ENCODE results near the gene METTL27. TPM values are rescaled to one million over a fixed set of nuclear protein-coding genes. Genes with fewer than 3 reads are reported as not detected.

METTL27 gene
- total and polyA plus RNA-seq, 2 of the 8 experiments (the other 6 are each of a cell fraction or from before 2014, with no cell fraction given) = 6.2 to 12.0 TPM

GRCh38 chr7:73887762-73888161 is 45.4 kb upstream of the METTL27 start:
- no peak for TF ChIP-seq TAF7 (optimal IDR thresholded peaks at IDR 0.05; ENCODE audit: borderline replicate concordance, low read depth, low read length)
- TF ChIP-seq KDM1A (IDR thresholded peaks at IDR 0.05; ENCODE audit: borderline replicate concordance, low read length) = no peak
- TF ChIP-seq RXRA (IDR thresholded peaks at IDR 0.05; ENCODE audit: insufficient read depth, low read depth, low read length) = no peak
- no peak for TF ChIP-seq CHD1 (IDR thresholded peaks at IDR 0.05; ENCODE audit: low read depth, low read length)
- no peak for TF ChIP-seq SP2 (IDR thresholded peaks at IDR 0.05; ENCODE audit: low read length)
- TF ChIP-seq TAF1 (IDR thresholded peaks at IDR 0.05; ENCODE audit: low read depth, low read length) = no peak
- TF ChIP-seq SIX5 (IDR thresholded peaks at IDR 0.05; ENCODE audit: low read depth, low read length) = no peak
- TF ChIP-seq KDM4A (IDR thresholded peaks at IDR 0.05; ENCODE audit: low read depth, low read length, severe bottlenecking) = no peak
- no peak for TF ChIP-seq TEAD4 (IDR thresholded peaks at IDR 0.05; ENCODE audit: low read depth, low read length)
- H2BK12ac ChIP-seq (ENCODE audit: low read depth, low read length) = no peak overlapping the region
- no peak overlapping the region for H2BK20ac ChIP-seq (ENCODE audit: low read length)
- peaks cover 0 to 4% (median 0%) of the 10 kb centered on the region in 4 experiments; a peak in 3 of 7 replicates for H3K4me1 ChIP-seq (replicated peaks in 1 of 4; ENCODE audit: control insufficient read depth in 3 of 4, insufficient read depth in 4 of 4, low read length in 3 of 4)
- H2BK15ac ChIP-seq (ENCODE audit: low read length) = no peak overlapping the region
- peak overlapping the region; percentile 30 for H4K91ac ChIP-seq (replicated peaks; ENCODE audit: insufficient read length, low read length)
- no peaks in the 10 kb centered on the region for H3K36me3 ChIP-seq (ENCODE audit: control insufficient read depth in 2 of 4, insufficient read depth in 4 of 4, low read length in 3 of 4)
- no peak for FAIRE-seq
- no peaks in the 10 kb centered on the region for H4K20me1 ChIP-seq (replicated peaks in 1 of 2; ENCODE audit: control insufficient read depth in 1 of 2, insufficient read depth in 2 of 2, low read length in 2 of 2)
- H3K56ac ChIP-seq (replicated peaks; ENCODE audit: insufficient read length, low read depth, low read length) = no peak overlapping the region
- no peak overlapping the region for H3K4me3 ChIP-seq (ENCODE audit: extremely low read depth in 1 of 4, insufficient read depth in 2 of 4, low read depth in 3 of 4, low read length in 4 of 4)
- no peak overlapping the region for H2BK5ac ChIP-seq (ENCODE audit: low read depth, low read length)
- no peak overlapping the region for H4K5ac ChIP-seq (ENCODE audit: insufficient read length, low read depth, low read length)
- H2BK120ac ChIP-seq (replicated peaks; ENCODE audit: low read depth, low read length) = no peak overlapping the region
- H3K23me2 ChIP-seq (ENCODE audit: low read depth, low read length) = no peaks in the 10 kb centered on the region
- H3K27ac ChIP-seq (ENCODE audit: low read depth, low read length) = no peak overlapping the region; the same call in 1 of the 2 replicates
- no peak overlapping the region for H3K23ac ChIP-seq (ENCODE audit: insufficient read length)
- H3K9me3 ChIP-seq (ENCODE audit: insufficient read depth in 2 of 2, low read depth in 1 of 2, low read length in 1 of 2) = no peaks in the 10 kb centered on the region
- no peak overlapping the region for H3K14ac ChIP-seq (ENCODE audit: insufficient read length)
- ChIA-PET CTCF (ENCODE audit: partially characterized antibody) (interaction anchor here (0.8 to 1.5 kb wide), 4 partner anchors 14 to 136 kb away, joined by 3 to 6 read pairs (median 4); no protein-coding TSS in a partner anchor), POLR2A (ENCODE audit: partially characterized antibody) (interaction anchor here (0.6 kb wide), 1 partner anchor 302 kb away, joined by 3 read pairs; no protein-coding TSS in a partner anchor)
- no peak overlapping the region for H3K4me2 ChIP-seq (ENCODE audit: insufficient read depth in 1 of 2, low read depth in 2 of 2, low read length in 2 of 2)
- no peak for DNase-seq (ENCODE audit: low read depth in 1 of 2, low spot score in 2 of 2)
- H3K18ac ChIP-seq (ENCODE audit: extremely low read depth, low read length) = no peak overlapping the region; the same call in 1 of the 2 replicates
- no peaks in the 10 kb centered on the region for H3K79me2 ChIP-seq (ENCODE audit: control insufficient read depth in 1 of 2, insufficient read depth in 2 of 2, low read length in 2 of 2)
- H3K27me3 ChIP-seq (replicated peaks in 1 of 4; ENCODE audit: control insufficient read depth in 3 of 4, extremely low read depth in 1 of 4, insufficient read depth in 3 of 4, low read length in 3 of 4) = no peaks in the 10 kb centered on the region
- H3K4ac ChIP-seq (replicated peaks; ENCODE audit: insufficient read length, low read depth, low read length) = no peak overlapping the region
- no peak overlapping the region for H3K9ac ChIP-seq (replicated peaks in 1 of 4; ENCODE audit: extremely low read depth in 1 of 4, low read depth in 3 of 4, low read length in 3 of 4)
- no peak overlapping the region for H4K8ac ChIP-seq (ENCODE audit: extremely low read depth, insufficient read depth, low read length)
- 82% methylated on average over 5 of the region's 5 CpGs; no CpG with 5 or more reads in 1 of the 2 experiments for WGBS, 2 experiments (ENCODE audit: extremely low coverage in 1 of 2, insufficient coverage in 1 of 2, insufficient read length in 1 of 2, insufficient replicate concordance in 2 of 2, low coverage in 1 of 2, low lambda C conversion rate in 2 of 2, missing lambda C conversion rate in 1 of 2)
- no peak overlapping the region for H2AFZ ChIP-seq (ENCODE audit: low read length)
- peak overlapping the region; percentile 65; the same call in 1 of the 2 replicates for H2AK5ac ChIP-seq (ENCODE audit: low read depth, low read length)
- H3K79me1 ChIP-seq (ENCODE audit: low read depth, low read length) = no peaks in the 10 kb centered on the region

Measured in H1 (cell line).